ENCODE results near the gene CD99.

The CD99 gene

GRCh38 chrX:2676794-2677675 lies 14.1 kb upstream of the CD99 start:
- no peak for DNase-seq

- DNase-seq = peak; percentile 27 to 59 (median 45)
Observed at GRCh38 chrX:2677764-2678163, 13.3 kb upstream of the CD99 start.

GRCh38 chrX:2678583-2678982 lies 12.5 kb upstream of the CD99 start:
- no peak for DNase-seq

- peak in 1 of 4 experiments; percentile 19 for DNase-seq
Observed at GRCh38 chrX:2679534-2680485, 11.3 kb upstream of the CD99 start.

- DNase-seq = no peak
Observed at GRCh38 chrX:2680486-2681348, 10.4 kb upstream of the CD99 start.

- no peak for DNase-seq
Observed at GRCh38 chrX:2682565-2683177, 8.4 kb upstream of the CD99 start.

- DNase-seq = no peak
Observed at GRCh38 chrX:2684256-2684655, 6.8 kb upstream of the CD99 start.

GRCh38 chrX:2685886-2686285 lies 5.2 kb upstream of the CD99 start:
- no peak for DNase-seq

- DNase-seq = no peak
Observed at GRCh38 chrX:2689773-2690666, 1.1 kb upstream of the CD99 start.

- peak; percentile 28 to 75 (median 62) for DNase-seq
Observed at GRCh38 chrX:2691543-2692220, 587 bp downstream of the CD99 start.

- peak; percentile 31 to 73 (median 58) for DNase-seq
Observed at GRCh38 chrX:2692221-2693112, 1.4 kb downstream of the CD99 start.

- no peak for DNase-seq
Observed at GRCh38 chrX:2693113-2694002, 2.3 kb downstream of the CD99 start.

GRCh38 chrX:2694914-2695267 lies 3.8 kb downstream of the CD99 start:
- no peak for DNase-seq

- peak; percentile 78 to 95 (median 86) for DNase-seq
Observed at GRCh38 chrX:2696698-2697215, 5.7 kb downstream of the CD99 start.

- DNase-seq = no peak
Observed at GRCh38 chrX:2697306-2697705, 6.2 kb downstream of the CD99 start.

- DNase-seq = no peak
Observed at GRCh38 chrX:2697741-2698299, 6.7 kb downstream of the CD99 start.

GRCh38 chrX:2698604-2699003 lies 7.5 kb downstream of the CD99 start:
- no peak for DNase-seq

- DNase-seq = no peak
Observed at GRCh38 chrX:2699959-2700358, 8.9 kb downstream of the CD99 start.
